Measurements from ENCODE around the gene ZFHX3. TPM values are rescaled to one million over a fixed set of nuclear protein-coding genes. Genes with fewer than 3 reads are reported as not detected.

ZFHX3 gene
- total RNA-seq, 1 donor from 2014 or later = 8.1 TPM

- intact Hi-C loops (cut with micrococcal nuclease) = no loop called here
- ATAC-seq = no peak
- no peak for DNase-seq
Measured at GRCh38 chr16:72815348-72816318, 232.3 kb downstream of the ZFHX3 start.

- DNase-seq (no peak), ATAC-seq (no peak)
- intact Hi-C loops (cut with micrococcal nuclease) = no loop called here
Measured at GRCh38 chr16:72814226-72814625, 233.7 kb downstream of the ZFHX3 start.

DNA sequence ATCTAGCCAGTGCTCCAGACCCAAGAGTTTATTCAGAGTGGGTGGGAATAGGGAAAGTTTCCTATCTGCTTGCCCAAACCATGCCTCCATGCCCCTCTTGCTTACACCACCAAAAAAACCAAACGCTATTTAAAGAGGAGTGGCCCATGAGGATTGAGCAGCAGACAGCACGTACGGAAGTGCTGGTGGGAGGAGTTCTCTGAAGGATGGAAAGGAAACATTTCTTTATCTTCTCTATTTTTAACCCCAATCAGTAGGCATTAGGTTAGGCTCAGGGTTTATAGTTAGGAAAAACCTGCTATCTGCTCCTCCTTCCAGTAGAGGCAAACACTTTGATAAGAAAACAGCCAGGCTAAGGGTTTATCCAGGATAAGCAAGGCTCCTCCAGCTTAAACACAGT, 235.3 kb downstream of the ZFHX3 start:
- no peak for DNase-seq
- ATAC-seq = peak; percentile 59
- intact Hi-C loops (cut with micrococcal nuclease) = no loop called here

DNA sequence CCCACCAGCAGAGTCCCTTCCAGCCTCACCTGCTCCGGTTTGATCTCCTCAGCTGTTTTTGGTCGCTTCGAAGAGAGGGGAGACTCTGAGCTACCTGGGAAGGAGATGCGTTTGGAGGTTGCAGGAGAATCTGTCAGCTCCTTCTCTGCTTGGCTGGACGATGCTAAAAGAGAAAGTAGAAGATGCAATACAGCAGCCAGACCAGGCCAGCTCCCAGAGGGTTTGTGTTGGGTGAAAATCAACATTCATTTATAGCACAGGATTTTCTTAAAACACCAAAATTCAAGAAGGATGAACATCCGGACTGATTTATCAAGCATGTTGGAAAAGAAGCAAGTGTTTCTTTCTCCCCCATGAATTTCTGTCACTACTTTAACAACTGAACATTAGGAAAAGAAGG, 236.1 kb downstream of the ZFHX3 start:
- intact Hi-C loops (cut with micrococcal nuclease) = no loop called here
- DNase-seq (no peak), ATAC-seq (peak; percentile 64)

- peak; percentile 86 for ATAC-seq
- intact Hi-C loops (cut with micrococcal nuclease) = no loop called here
- DNase-seq = no peak
Measured at GRCh38 chr16:72811188-72811720, 236.7 kb downstream of the ZFHX3 start.

DNA sequence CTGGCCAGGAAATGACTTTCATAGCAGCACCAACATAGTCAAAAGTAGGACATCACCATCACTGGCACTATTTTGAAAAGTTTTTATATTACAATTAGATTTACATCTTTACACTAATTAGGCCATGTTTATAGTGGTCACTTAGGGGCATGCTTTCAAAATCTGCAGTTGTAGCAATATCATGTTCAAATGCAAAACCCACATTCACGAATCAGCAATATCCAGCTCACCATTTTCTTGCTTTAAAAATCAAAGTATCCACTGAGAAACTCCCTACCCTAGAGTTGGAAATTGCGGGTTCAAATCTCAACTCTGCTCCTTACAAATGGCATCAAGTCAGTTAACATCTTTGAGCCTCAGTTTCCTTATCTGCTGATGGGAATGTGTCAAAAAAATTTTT, 237.4 kb downstream of the ZFHX3 start:
- no peak for DNase-seq
- intact Hi-C loops (cut with micrococcal nuclease) = no loop called here
- no peak for ATAC-seq

DNA sequence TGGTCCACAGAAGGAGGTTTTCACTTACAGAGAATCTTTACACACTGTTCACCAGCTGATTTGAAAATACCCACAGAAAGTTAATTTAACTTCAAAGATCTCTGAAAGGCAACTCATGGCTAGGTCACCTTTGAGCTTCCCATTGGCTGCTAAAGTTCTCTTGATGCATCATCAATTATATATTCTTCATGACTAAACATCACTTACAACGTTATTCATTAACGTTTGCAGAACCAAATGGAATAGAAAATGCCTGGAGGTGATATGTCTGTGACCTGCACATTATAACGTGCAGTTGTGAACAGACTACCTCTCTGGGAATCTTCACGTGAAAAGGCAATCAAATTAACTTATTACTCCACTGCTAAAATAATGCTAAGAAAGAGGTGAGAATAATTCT, 238.5 kb downstream of the ZFHX3 start:
- DNase-seq = no peak
- intact Hi-C loops (cut with micrococcal nuclease) = no loop called here
- no peak for ATAC-seq

- ATAC-seq = no peak
- DNase-seq = no peak
- intact Hi-C loops (cut with micrococcal nuclease) = no loop called here
Measured at GRCh38 chr16:72808754-72809153, 239.2 kb downstream of the ZFHX3 start.

DNA sequence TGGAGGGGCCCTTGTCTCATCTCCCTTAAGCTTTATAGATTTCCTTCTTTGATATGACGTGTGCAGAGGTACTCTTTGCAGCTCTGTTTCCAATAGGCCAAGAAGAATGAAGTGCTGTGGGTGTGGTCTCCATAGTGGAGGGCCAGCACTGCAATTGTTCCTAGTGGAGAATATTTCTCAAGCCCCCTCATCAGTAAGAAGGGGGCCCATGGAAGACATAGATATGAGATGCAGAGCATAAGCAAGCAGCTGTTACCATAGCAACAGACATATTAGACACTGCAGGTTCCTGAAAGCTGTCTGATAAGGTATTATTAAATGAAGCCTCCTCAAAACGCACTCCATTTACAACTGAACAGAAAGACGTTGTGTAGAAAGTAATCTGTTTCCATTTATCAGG, 240.7 kb downstream of the ZFHX3 start:
- intact Hi-C loops (cut with micrococcal nuclease) = no loop called here
- DNase-seq (no peak), ATAC-seq (no peak)

DNA sequence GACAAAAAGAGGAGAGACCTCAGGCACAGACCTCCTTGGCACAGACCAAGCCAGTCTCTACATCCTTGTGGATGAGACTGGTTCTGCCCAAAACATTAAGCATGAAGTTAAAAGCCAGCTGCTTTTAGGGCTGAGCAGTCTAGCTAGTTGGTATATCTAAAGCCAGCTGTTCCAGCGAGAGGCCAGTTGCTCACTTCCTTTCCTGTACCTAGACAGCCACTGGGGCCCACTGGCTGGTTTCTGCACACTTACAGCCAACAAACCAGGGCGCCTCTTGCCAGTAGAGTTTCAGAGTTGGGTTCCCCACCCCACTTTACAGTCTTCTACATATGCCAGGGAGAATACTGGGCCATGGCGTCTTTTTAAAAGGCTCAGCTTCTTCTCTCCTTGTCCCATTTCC, 242.4 kb downstream of the ZFHX3 start:
- DNase-seq (no peak), ATAC-seq (no peak)
- intact Hi-C loops (cut with micrococcal nuclease) = no loop called here

- DNase-seq (no peak), ATAC-seq (no peak)
- intact Hi-C loops (cut with micrococcal nuclease) = no loop called here
Measured at GRCh38 chr16:72800524-72801161, 247.3 kb downstream of the ZFHX3 start.

DNA sequence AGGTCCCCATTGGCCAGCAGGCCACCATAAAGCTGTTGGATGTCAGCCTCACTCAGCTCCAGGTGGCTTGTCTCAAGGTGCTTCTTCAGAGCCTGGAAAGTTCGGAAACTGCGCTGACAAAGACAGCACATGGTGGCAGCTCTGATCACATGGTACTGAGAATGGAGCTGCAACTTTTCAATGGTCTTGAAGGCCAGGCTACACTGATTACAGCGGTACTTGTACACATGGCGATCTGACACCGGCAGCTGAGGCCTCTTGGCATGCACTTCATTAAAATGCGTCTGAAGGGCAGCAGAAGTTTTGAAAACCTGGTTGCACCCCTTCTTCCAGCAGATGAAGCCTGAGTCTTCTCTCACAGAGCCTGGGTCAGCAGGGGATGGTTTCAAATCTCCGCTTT, 249.7 kb downstream of the ZFHX3 start:
- peak; percentile 26 for ATAC-seq
- intact Hi-C loops (cut with micrococcal nuclease) = no loop called here
- DNase-seq = no peak

DNA sequence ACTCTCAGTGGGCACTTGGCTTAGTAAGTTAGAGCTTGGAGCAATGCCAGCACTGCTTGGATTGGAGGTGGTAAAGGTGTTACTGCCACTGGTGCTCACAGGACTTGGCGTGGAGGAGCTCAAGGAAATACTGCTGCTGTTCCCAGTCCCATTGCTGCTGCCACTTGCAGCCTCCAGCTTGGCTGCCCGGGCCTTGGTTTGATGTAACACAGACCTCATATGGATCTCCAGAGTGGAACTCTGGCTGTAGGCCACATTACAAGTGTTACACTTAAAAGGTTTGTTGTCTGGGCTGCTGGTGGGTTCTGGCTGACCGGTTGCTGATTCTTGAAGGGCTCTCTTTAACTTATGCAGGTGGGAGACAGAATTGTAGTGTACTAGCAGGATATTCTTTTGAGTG, 250.3 kb downstream of the ZFHX3 start:
- DNase-seq = peak; percentile 66
- intact Hi-C loops (cut with micrococcal nuclease) = no loop called here
- peak; percentile 96 for ATAC-seq

- no peak for DNase-seq
Measured at GRCh38 chr16:72796222-72796621, 251.7 kb downstream of the ZFHX3 start.

DNA sequence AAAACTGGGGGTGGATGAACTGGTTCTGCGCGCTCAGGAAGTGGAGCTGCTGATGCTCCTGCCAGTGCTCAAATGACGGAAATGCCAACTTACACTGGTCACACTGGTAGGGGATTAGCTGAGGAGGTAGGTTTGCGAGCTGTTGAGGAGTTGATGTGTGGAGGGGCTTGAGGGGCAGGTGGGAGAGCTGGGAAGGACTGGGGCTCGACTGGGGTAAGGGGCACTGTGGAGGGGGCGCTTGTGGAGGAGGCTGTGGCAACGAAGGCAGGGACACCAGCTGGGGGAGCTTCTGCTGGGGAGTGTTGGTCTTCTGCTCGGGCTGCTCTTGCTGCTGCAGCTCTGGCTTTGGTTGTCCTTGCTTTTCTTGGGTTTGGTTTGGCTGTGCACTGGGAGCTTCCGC, 252.9 kb downstream of the ZFHX3 start:
- ATAC-seq (no peak), DNase-seq (no peak)
- intact Hi-C loops (cut with micrococcal nuclease) = no loop called here

More at GRCh38 chr16:72796222-72796621, 251.7 kb downstream of the ZFHX3 start:
- ATAC-seq = no peak
- intact Hi-C loops (cut with micrococcal nuclease) = no loop called here

DNA sequence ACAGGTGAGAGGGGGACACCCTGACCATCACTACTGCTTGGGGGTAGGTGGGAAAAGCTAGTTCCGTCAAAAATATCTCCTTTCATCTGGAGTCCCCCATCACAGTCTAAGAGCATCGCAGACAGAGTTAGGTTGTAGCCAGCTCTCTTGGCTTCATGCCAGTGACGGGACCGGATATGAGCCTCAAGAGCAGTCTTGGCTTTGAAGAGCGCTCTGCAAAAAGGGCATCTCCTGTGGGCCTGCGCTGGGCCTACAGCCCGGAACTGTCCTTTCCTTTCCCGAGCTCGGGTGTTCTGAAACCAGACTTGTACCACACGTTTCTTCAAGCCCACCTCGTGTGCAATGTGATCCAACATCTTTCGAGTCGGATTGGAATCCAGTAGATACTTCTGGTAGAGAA, 253.6 kb downstream of the ZFHX3 start:
- peak; percentile 37 for DNase-seq
- intact Hi-C loops (cut with micrococcal nuclease) = no loop called here
- no peak for ATAC-seq

DNA sequence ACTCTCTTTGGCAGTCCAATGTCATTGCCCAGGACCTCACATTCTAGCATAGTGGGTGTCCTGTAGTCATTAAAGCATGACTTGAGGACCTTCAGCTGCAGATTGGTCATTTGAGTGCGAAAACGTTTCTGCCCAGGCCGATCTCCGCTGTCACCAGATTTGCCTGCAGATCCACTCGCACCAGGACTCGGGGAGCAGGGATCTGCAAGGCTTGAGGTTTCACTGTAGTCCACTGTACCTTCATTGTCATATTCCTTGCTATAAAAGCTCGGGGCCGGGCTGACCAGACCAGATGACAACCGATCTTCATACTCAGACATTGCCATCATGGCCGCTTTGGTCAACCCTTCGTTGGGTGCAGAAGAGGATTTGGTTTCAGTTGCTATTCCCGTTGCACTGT, 254.2 kb downstream of the ZFHX3 start:
- ATAC-seq = no peak
- no peak for DNase-seq
- intact Hi-C loops (cut with micrococcal nuclease) = no loop called here

- intact Hi-C loops (cut with micrococcal nuclease) = no loop called here
- no peak for DNase-seq
Measured at GRCh38 chr16:72793017-72793416, 254.9 kb downstream of the ZFHX3 start.

GRCh38 chr16:72791786-72792185, 256.1 kb downstream of the ZFHX3 start:
- intact Hi-C loops (cut with micrococcal nuclease) = no loop called here
- ATAC-seq (no peak), DNase-seq (no peak)

More at GRCh38 chr16:72793017-72793416, 254.9 kb downstream of the ZFHX3 start:
- ATAC-seq = no peak

DNA sequence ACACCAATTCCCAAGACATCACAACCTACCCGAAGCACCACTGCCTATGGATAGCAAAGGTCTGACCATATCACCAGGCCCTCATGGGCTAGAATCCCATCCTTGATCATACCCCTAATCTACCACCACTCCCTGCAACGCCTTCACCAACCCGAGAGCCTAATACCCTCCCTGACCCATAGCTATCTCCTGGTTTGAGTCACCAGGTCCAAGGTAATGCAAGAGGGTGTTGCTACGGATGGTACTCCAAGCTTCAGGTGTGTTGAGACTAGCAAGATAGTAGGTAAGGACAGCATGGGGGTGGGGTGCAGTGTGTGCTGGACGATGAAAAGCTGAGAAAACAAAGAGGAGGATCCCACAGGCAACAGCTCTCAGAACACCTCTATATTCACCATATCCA, 258.0 kb downstream of the ZFHX3 start:
- DNase-seq (no peak), ATAC-seq (no peak)
- intact Hi-C loops (cut with micrococcal nuclease) = no loop called here
